ENCODE results near the gene SMYD3.

Gene SMYD3

DNA sequence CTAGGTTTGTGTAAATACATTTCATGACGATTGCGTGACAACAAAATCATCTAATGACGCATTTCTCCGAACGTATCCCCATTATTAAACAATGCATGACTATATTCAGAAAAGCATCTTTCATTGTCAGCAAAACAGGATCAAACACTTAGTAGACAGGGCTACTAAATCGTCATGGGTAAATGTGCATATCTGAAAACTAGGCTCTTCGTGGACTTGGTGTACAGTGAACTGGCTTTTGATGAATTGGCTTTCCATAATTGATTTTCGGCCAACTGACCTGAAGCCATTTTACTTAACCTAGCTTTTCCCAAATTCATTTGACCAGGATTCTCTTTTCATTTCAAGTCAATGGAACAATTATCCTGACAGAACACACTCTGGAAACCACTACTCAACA is 665.0 kb downstream of the SMYD3 start:
- Histone ChIP-seq H3K79me2 (ENCODE audit: low read length) (no peaks in the 10 kb centered on the region), H3K9me2 (replicated peaks; ENCODE audit: insufficient read depth, low read length) (no peaks in the 10 kb centered on the region), H3K9me3 (replicated peaks; ENCODE audit: insufficient read depth, low read length) (no peaks in the 10 kb centered on the region), H2AFZ (ENCODE audit: low read length) (no peak overlapping the region), H3K27me3 (replicated peaks; ENCODE audit: insufficient read depth, low read length) (no peaks in the 10 kb centered on the region), H3K4me3 (ENCODE audit: low read length) (no peak overlapping the region), H3K27ac (ENCODE audit: low read length) (no peak overlapping the region), H3K9ac (ENCODE audit: low read length) (no peak overlapping the region), H3K4me2 (ENCODE audit: low read depth, low read length) (no peak overlapping the region), H4K20me1 (ENCODE audit: insufficient read depth, low read length) (no peaks in the 10 kb centered on the region), H3K4me1 (ENCODE audit: low read length) (no peaks in the 10 kb centered on the region), H3F3A (ENCODE audit: insufficient read depth, low read length) (no peaks in the 10 kb centered on the region), H3K36me3 (replicated peaks; ENCODE audit: insufficient read depth, low read length) (no peaks in the 10 kb centered on the region)
- no peak for DNase-seq
- TF ChIP-seq, protein P1, sequence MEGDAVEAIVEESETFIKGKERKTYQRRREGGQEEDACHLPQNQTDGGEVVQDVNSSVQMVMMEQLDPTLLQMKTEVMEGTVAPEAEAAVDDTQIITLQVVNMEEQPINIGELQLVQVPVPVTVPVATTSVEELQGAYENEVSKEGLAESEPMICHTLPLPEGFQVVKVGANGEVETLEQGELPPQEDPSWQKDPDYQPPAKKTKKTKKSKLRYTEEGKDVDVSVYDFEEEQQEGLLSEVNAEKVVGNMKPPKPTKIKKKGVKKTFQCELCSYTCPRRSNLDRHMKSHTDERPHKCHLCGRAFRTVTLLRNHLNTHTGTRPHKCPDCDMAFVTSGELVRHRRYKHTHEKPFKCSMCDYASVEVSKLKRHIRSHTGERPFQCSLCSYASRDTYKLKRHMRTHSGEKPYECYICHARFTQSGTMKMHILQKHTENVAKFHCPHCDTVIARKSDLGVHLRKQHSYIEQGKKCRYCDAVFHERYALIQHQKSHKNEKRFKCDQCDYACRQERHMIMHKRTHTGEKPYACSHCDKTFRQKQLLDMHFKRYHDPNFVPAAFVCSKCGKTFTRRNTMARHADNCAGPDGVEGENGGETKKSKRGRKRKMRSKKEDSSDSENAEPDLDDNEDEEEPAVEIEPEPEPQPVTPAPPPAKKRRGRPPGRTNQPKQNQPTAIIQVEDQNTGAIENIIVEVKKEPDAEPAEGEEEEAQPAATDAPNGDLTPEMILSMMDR (IDR thresholded peaks at IDR 0.05; ENCODE audit: low read length), result no peak
- TF ChIP-seq EZH2phosphoT487 (IDR thresholded peaks at IDR 0.05; ENCODE audit: low read length), result no peak
- no peak for TF ChIP-seq EZH2 (optimal IDR thresholded peaks at IDR 0.05; ENCODE audit: low read depth, low read length)

DNA sequence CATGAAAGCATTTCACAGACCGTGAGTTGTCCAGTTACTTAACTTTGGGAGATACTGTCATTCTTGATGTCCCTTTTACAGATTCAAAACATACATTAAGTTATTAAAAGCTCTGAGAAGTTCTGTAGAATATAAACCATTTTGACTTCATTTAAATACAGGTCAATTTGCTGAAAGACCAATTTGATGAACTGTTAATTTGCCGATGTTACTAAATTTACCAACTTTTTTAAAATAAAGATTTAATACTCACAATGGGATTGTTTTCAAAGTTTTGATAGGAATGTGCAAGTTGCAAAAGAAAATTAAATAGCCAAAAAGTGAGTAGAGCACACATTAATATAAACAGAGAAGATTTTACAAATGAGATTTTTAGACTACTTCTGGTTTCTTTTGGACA is 666.1 kb downstream of the SMYD3 start:
- Histone ChIP-seq H3K9me3 (replicated peaks; ENCODE audit: insufficient read depth, low read length) (no peaks in the 10 kb centered on the region), H3K27ac (ENCODE audit: low read length) (no peak overlapping the region), H3K27me3 (replicated peaks; ENCODE audit: insufficient read depth, low read length) (no peaks in the 10 kb centered on the region), H3K4me3 (ENCODE audit: low read length) (no peak overlapping the region), H3K4me2 (ENCODE audit: low read depth, low read length) (no peak overlapping the region), H3K9me2 (replicated peaks; ENCODE audit: insufficient read depth, low read length) (no peaks in the 10 kb centered on the region), H3K79me2 (ENCODE audit: low read length) (no peaks in the 10 kb centered on the region), H3K36me3 (replicated peaks; ENCODE audit: insufficient read depth, low read length) (no peaks in the 10 kb centered on the region), H3K4me1 (ENCODE audit: low read length) (no peaks in the 10 kb centered on the region), H3K9ac (ENCODE audit: low read length) (no peak overlapping the region), H3F3A (ENCODE audit: insufficient read depth, low read length) (no peaks in the 10 kb centered on the region), H4K20me1 (ENCODE audit: insufficient read depth, low read length) (no peaks in the 10 kb centered on the region), H2AFZ (ENCODE audit: low read length) (no peak overlapping the region)
- TF ChIP-seq, protein P1 (IDR thresholded peaks at IDR 0.05; ENCODE audit: low read length), result no peak
- no peak for TF ChIP-seq EZH2 (optimal IDR thresholded peaks at IDR 0.05; ENCODE audit: low read depth, low read length)
- no peak for TF ChIP-seq EZH2phosphoT487 (IDR thresholded peaks at IDR 0.05; ENCODE audit: low read length)
- DNase-seq, result no peak

DNA sequence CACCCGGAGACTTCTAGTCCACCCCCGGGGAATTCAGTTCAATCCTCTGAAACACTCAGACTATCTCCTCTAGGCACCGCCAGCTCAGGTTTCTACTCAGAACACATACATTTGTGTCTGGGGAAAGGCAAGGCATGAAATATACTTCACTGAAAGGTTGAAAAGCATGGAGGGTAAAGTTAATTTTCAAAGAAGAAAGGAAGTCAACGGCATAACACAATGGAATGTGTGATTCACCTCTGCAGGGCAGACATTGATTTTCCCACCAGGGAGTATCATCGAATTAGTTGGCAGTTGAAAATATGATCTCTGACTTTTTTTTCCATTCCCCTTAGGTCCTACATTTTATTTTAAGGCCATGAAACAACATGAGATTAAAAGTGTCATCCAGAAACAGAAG is 669.4 kb downstream of the SMYD3 start:
- Histone ChIP-seq H3K4me3 (ENCODE audit: low read length) (no peak overlapping the region), H3K4me1 (ENCODE audit: low read length) (no peaks in the 10 kb centered on the region), H3K36me3 (replicated peaks; ENCODE audit: insufficient read depth, low read length) (no peaks in the 10 kb centered on the region), H3K9ac (ENCODE audit: low read length) (no peak overlapping the region), H3K4me2 (ENCODE audit: low read depth, low read length) (no peak overlapping the region), H3F3A (ENCODE audit: insufficient read depth, low read length) (no peaks in the 10 kb centered on the region), H3K9me2 (replicated peaks; ENCODE audit: insufficient read depth, low read length) (no peaks in the 10 kb centered on the region), H3K27me3 (replicated peaks; ENCODE audit: insufficient read depth, low read length) (no peaks in the 10 kb centered on the region), H4K20me1 (ENCODE audit: insufficient read depth, low read length) (no peaks in the 10 kb centered on the region), H3K79me2 (ENCODE audit: low read length) (no peaks in the 10 kb centered on the region), H2AFZ (ENCODE audit: low read length) (no peak overlapping the region), H3K9me3 (replicated peaks; ENCODE audit: insufficient read depth, low read length) (no peaks in the 10 kb centered on the region), H3K27ac (ENCODE audit: low read length) (no peak overlapping the region)
- TF ChIP-seq, protein P1 (IDR thresholded peaks at IDR 0.05; ENCODE audit: low read length), result no peak
- TF ChIP-seq EZH2phosphoT487 (IDR thresholded peaks at IDR 0.05; ENCODE audit: low read length) (no peak), EZH2 (optimal IDR thresholded peaks at IDR 0.05; ENCODE audit: low read depth, low read length) (no peak)
- DNase-seq, result no peak
